ENCODE data around the gene TBC1D8.

DNA sequence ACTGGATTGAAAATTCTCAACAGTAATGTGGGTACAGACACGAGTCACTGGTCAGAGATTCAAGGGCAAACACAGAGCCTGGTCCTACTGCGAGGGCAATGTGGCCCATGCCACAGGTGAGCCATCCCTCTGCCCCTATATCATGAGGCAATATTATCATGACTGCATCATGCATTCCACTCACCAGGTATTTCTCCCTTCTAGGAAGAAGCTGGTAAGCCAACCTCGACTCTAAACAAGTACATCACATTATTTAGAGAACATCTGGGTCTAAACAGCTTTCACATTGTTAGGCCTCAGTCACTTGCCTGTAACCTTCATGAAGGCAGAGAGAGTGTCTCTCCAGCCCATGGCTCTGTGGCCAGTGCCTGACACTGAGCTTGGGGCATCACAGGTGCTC lies 163.6 kb downstream of the TBC1D8 start:
- TF ChIP-seq, protein P1, sequence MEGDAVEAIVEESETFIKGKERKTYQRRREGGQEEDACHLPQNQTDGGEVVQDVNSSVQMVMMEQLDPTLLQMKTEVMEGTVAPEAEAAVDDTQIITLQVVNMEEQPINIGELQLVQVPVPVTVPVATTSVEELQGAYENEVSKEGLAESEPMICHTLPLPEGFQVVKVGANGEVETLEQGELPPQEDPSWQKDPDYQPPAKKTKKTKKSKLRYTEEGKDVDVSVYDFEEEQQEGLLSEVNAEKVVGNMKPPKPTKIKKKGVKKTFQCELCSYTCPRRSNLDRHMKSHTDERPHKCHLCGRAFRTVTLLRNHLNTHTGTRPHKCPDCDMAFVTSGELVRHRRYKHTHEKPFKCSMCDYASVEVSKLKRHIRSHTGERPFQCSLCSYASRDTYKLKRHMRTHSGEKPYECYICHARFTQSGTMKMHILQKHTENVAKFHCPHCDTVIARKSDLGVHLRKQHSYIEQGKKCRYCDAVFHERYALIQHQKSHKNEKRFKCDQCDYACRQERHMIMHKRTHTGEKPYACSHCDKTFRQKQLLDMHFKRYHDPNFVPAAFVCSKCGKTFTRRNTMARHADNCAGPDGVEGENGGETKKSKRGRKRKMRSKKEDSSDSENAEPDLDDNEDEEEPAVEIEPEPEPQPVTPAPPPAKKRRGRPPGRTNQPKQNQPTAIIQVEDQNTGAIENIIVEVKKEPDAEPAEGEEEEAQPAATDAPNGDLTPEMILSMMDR (IDR thresholded peaks at IDR 0.05): no peak
- no peak for TF ChIP-seq EZH2phosphoT487 (IDR thresholded peaks at IDR 0.05)
- no peak for TF ChIP-seq EZH2 (IDR thresholded peaks at IDR 0.05)

All from neural progenitor cell (in vitro differentiated cells).